H1 (cell line): ENCODE results near the gene NEDD4L. TPM values are rescaled to one million over a fixed set of nuclear protein-coding genes. Genes with fewer than 3 reads are reported as not detected.

Experiments
- CTCF ChIA-PET: fragments of 300-600 bp; sonication (Branson Sonifier 250); formaldehyde crosslinking; loops from one replicate; lab custom pipeline; 2021; ENCODE audit not compliant: partially characterized antibody; lab: Charles Lee
- POLR2A ChIA-PET: fragments of 300-600 bp; sonication (Branson Sonifier 250); formaldehyde crosslinking; loops from one replicate; lab custom pipeline; 2021; ENCODE audit warnings: inconsistent platforms; ENCODE audit not compliant: partially characterized antibody; lab: Charles Lee
- DNase-seq, 2 experiments: peaks; one replicate each; pipeline versions ENCODE4 v3.0.0 to v3.0.0-alpha.2; 2010 to 2022; ENCODE audit warnings: low spot score in 2 of 2, low read depth in 1 of 2, mixed read lengths in 1 of 2
- FAIRE-seq: peaks from 2 replicates; lab custom pipeline; 2011; peaks lifted over from hg19 to GRCh38; lab: Jason Lieb, UNC
- H2AFZ ChIP-seq: 2 replicates; pipeline ENCODE4 v1.8.1; 2012; ENCODE audit warnings: low read length, inconsistent platforms
- H2AK5ac ChIP-seq: 2 replicates; pipeline ENCODE4 v1.6.1; 2013; ENCODE audit warnings: low read depth, low read length
- H2BK120ac ChIP-seq: replicated peaks from 2 replicates; pipeline ENCODE3; 2013; ENCODE audit warnings: low read depth, low read length, inconsistent platforms
- H2BK12ac ChIP-seq: 2 replicates; pipeline ENCODE4 v1.6.1; 2013; ENCODE audit warnings: low read depth, low read length
- H2BK15ac ChIP-seq: 2 replicates; pipeline ENCODE4 v1.6.1; 2013; ENCODE audit warnings: low read length
- H2BK20ac ChIP-seq: 2 replicates; pipeline ENCODE4 v1.6.1; 2013; ENCODE audit warnings: low read length
- H2BK5ac ChIP-seq: 2 replicates; pipeline ENCODE4 v1.6.1; 2013; ENCODE audit warnings: low read depth, low read length
- H3K14ac ChIP-seq: 2 replicates; pipeline ENCODE4 v1.6.1; 2013; ENCODE audit warnings: inconsistent platforms; ENCODE audit not compliant: insufficient read length
- H3K18ac ChIP-seq: 2 replicates; pipeline ENCODE4 v1.6.1; 2013; ENCODE audit warnings: low read length; ENCODE audit errors: extremely low read depth
- H3K23ac ChIP-seq: 2 replicates; pipeline ENCODE4 v1.6.1; 2013; ENCODE audit warnings: inconsistent platforms; ENCODE audit not compliant: insufficient read length
- H3K23me2 ChIP-seq: 2 replicates; pipeline ENCODE4 v1.6.1; 2013; ENCODE audit warnings: low read depth, low read length
- H3K27ac ChIP-seq: 2 replicates; pipeline ENCODE4 v1.6.1; 2011; ENCODE audit warnings: low read depth, low read length, inconsistent platforms
- H3K27me3 ChIP-seq, 4 experiments: replicated peaks in 1 of 4; 1 replicate in 1 of 4; 2 replicates in 3 of 4; pipeline versions ENCODE4 v1.6.1 to v1.8.1; 2011 to 2013; ENCODE audit warnings: low read length in 3 of 4, mild to moderate bottlenecking in 3 of 4, inconsistent platforms in 2 of 4, mixed read lengths in 2 of 4, moderate library complexity in 1 of 4; ENCODE audit not compliant: control insufficient read depth in 3 of 4, insufficient read depth in 3 of 4; ENCODE audit errors: extremely low read depth in 1 of 4
- H3K36me3 ChIP-seq, 4 experiments: 2 replicates each; pipeline versions ENCODE4 v1.6.1 to v1.8.1; 2011 to 2013; ENCODE audit warnings: mild to moderate bottlenecking in 4 of 4, low read length in 3 of 4, moderate library complexity in 2 of 4, control low read depth in 1 of 4, inconsistent platforms in 1 of 4; ENCODE audit not compliant: insufficient read depth in 4 of 4, control insufficient read depth in 2 of 4
- H3K4ac ChIP-seq: replicated peaks from 2 replicates; pipeline ENCODE3; 2013; ENCODE audit warnings: low read length, low read depth, mixed read lengths, inconsistent platforms; ENCODE audit not compliant: insufficient read length
- H3K4me1 ChIP-seq, 4 experiments: replicated peaks in 1 of 4; 1 replicate in 1 of 4; 2 replicates in 3 of 4; pipeline versions ENCODE4 v1.6.1 to v1.8.1; 2011 to 2013; ENCODE audit warnings: low read length in 3 of 4, inconsistent platforms in 2 of 4, mixed read lengths in 1 of 4; ENCODE audit not compliant: insufficient read depth in 4 of 4, control insufficient read depth in 3 of 4
- H3K4me2 ChIP-seq, 2 experiments: 2 replicates each; pipeline versions ENCODE4 v1.6.1 to v1.8.1; 2011 to 2013; ENCODE audit warnings: low read depth in 2 of 2, low read length in 2 of 2, control low read depth in 1 of 2, inconsistent platforms in 1 of 2, mild to moderate bottlenecking in 1 of 2; ENCODE audit not compliant: insufficient read depth in 1 of 2
- H3K4me3 ChIP-seq, 4 experiments: fragments of 200-600, 300-600 bp in 1 of 4; sonication (generic), shearing (Covaris generic), sonication (Bioruptor Twin) in 1 of 4; 2 replicates each; pipeline versions ENCODE4 v1.5.1 to v1.8.1; 2011 to 2016; ENCODE audit warnings: low read length in 4 of 4, low read depth in 3 of 4, control low read depth in 2 of 4, inconsistent platforms in 2 of 4, mild to moderate bottlenecking in 2 of 4, mixed read lengths in 1 of 4, moderate library complexity in 1 of 4; ENCODE audit not compliant: insufficient read depth in 2 of 4; ENCODE audit errors: extremely low read depth in 1 of 4
- H3K56ac ChIP-seq: replicated peaks from 2 replicates; pipeline ENCODE3; 2013; ENCODE audit warnings: low read depth, mild to moderate bottlenecking, mixed read lengths, low read length, inconsistent platforms; ENCODE audit not compliant: insufficient read length
- H3K79me1 ChIP-seq: 2 replicates; pipeline ENCODE4 v1.6.1; 2013; ENCODE audit warnings: low read depth, low read length, control low read depth
- H3K79me2 ChIP-seq, 2 experiments: 2 replicates each; pipeline versions ENCODE4 v1.6.1 to v1.8.1; 2012 to 2013; ENCODE audit warnings: low read length in 2 of 2, mild to moderate bottlenecking in 2 of 2, inconsistent platforms in 1 of 2; ENCODE audit not compliant: insufficient read depth in 2 of 2, control insufficient read depth in 1 of 2
- H3K9ac ChIP-seq, 4 experiments: replicated peaks in 1 of 4; 1 replicate in 1 of 4; 2 replicates in 3 of 4; pipeline versions ENCODE4 v1.6.1 to v1.8.1; 2011 to 2013; ENCODE audit warnings: low read depth in 3 of 4, low read length in 3 of 4, control low read depth in 2 of 4, mild to moderate bottlenecking in 2 of 4, moderate library complexity in 2 of 4, inconsistent platforms in 1 of 4; ENCODE audit errors: extremely low read depth in 1 of 4
- H3K9me3 ChIP-seq, 2 experiments: 2 replicates each; pipeline versions ENCODE4 v1.6.1 to v1.8.1; 2012 to 2013; ENCODE audit warnings: mild to moderate bottlenecking in 2 of 2, moderate library complexity in 2 of 2, control low read depth in 1 of 2, inconsistent platforms in 1 of 2, low read depth in 1 of 2, low read length in 1 of 2, mixed read lengths in 1 of 2; ENCODE audit not compliant: insufficient read depth in 2 of 2
- H4K20me1 ChIP-seq, 2 experiments: replicated peaks in 1 of 2; 2 replicates each; pipeline versions ENCODE3 to v1.8.1; 2011 to 2013; ENCODE audit warnings: inconsistent platforms in 2 of 2, low read length in 2 of 2, mild to moderate bottlenecking in 1 of 2; ENCODE audit not compliant: insufficient read depth in 2 of 2, control insufficient read depth in 1 of 2
- H4K5ac ChIP-seq: 2 replicates; pipeline ENCODE4 v1.6.1; 2013; ENCODE audit warnings: low read length, low read depth, mixed read lengths, inconsistent platforms; ENCODE audit not compliant: insufficient read length
- H4K8ac ChIP-seq: 2 replicates; pipeline ENCODE4 v1.8.0; 2013; ENCODE audit warnings: mild to moderate bottlenecking, moderate library complexity, low read length, inconsistent platforms; ENCODE audit not compliant: insufficient read depth; ENCODE audit errors: extremely low read depth
- H4K91ac ChIP-seq: replicated peaks from 2 replicates; pipeline ENCODE3; 2013; ENCODE audit warnings: low read length, mixed read lengths, inconsistent platforms; ENCODE audit not compliant: insufficient read length
- CHD2 ChIP-seq: IDR thresholded peaks from 2 replicates; pipeline ENCODE4 v1.6.1; 2012; ENCODE audit warnings: low read length, improper control_type of control experiment
- JUN ChIP-seq: IDR thresholded peaks from 2 replicates; pipeline ENCODE4 v1.6.1; 2011; ENCODE audit warnings: low read depth, mild to moderate bottlenecking, improper control_type of control experiment, low read length
- KDM1A ChIP-seq: fragments of 200-600, 300-600 bp; sonication (generic); IDR thresholded peaks from 2 replicates; pipeline ENCODE4 v1.7.1; 2016; ENCODE audit warnings: mild to moderate bottlenecking, low read length, borderline replicate concordance
- SIX5 ChIP-seq: IDR thresholded peaks from 2 replicates; pipeline ENCODE4 v1.6.1; 2011; ENCODE audit warnings: mild to moderate bottlenecking, low read depth, low read length
- WGBS, 2 experiments: shearing (Covaris generic) in 1 of 2; methylation state at CpG; one replicate each; pipeline versions ENCODE4 v1.1.6 to v1.1.7; 2013 to 2015; ENCODE audit warnings: low lambda C conversion rate in 2 of 2, mixed read lengths in 2 of 2, inconsistent platforms in 1 of 2, low coverage in 1 of 2, missing lambda C conversion rate in 1 of 2; ENCODE audit not compliant: insufficient replicate concordance in 2 of 2, insufficient coverage in 1 of 2, insufficient read length in 1 of 2; ENCODE audit errors: extremely low coverage in 1 of 2, missing lambda C conversion rate in 1 of 2; 5-methylcytosine and 5-hydroxymethylcytosine counted together
- polyA plus RNA-seq, 7 experiments: library from polyadenylated mRNA; depleted of rRNA in 3 of 7; stranded (reverse) in 5 of 7; unstranded in 2 of 7; fragments of >200 nt in 5 of 7; fragments of 200-250 nt in 2 of 7; gene quantifications; 1 replicate in 5 of 7; 2 replicates in 1 of 7; 4 replicates in 1 of 7; pipeline versions ENCODE4 v1.2.1 to v1.2.3, GENCODE V29; 2011 to 2013; ENCODE audit warnings: missing spikeins in 2 of 7, mixed read lengths in 2 of 7
- total RNA-seq: library from RNA; stranded (reverse); fragmentation: NEBNext Ultra II Directional; extraction: Animal tissue kit (Norgen Biotek cat#: 25700); gene quantifications from 2 replicates; pipeline ENCODE4 v1.2.1, GENCODE V29; 2021

NEDD4L gene
- total and polyA plus RNA-seq, 2 of the 8 experiments (the other 6 are each of a cell fraction or from before 2014, with no cell fraction given) = 37.3 to 69.8 TPM

- Histone ChIP-seq H2BK12ac (no peak overlapping the region), H3K27ac (no peak overlapping the region), H4K8ac (no peak overlapping the region), H3K9ac (no peak overlapping the region), H3K27me3 (no peaks in the 10 kb centered on the region), H3K23me2 (no peaks in the 10 kb centered on the region), H4K91ac (no peak overlapping the region), H3K18ac (no peak overlapping the region), H3K36me3 (no peaks in the 10 kb centered on the region), H4K5ac (no peak overlapping the region), H3K4ac (no peak overlapping the region), H2BK15ac (no peak overlapping the region), H3K4me2 (no peak overlapping the region), H3K4me3 (no peak overlapping the region), H2BK5ac (no peak overlapping the region), H3K79me1 (no peaks in the 10 kb centered on the region; the same call in 1 of the 2 replicates), H2BK20ac (no peak overlapping the region), H3K56ac (no peak overlapping the region), H3K4me1 (no peaks in the 10 kb centered on the region), H3K23ac (no peak overlapping the region), H2AK5ac (no peak overlapping the region), H3K79me2 (0 out of 4 replicates have a peak, but pooled peaks cover 0 to 17% of the 10 kb centered on the region in 2 experiments), H3K9me3 (no peaks in the 10 kb centered on the region), H4K20me1 (peaks cover 0 to 2% of the 10 kb centered on the region in 2 experiments), H3K14ac (no peak overlapping the region), H2AFZ (no peak overlapping the region), H2BK120ac (no peak overlapping the region)
- FAIRE-seq (no peak), DNase-seq (no peak)
- WGBS, 2 experiments = 98% methylated on average over 4 of the region's 4 CpGs; no CpG with 5 or more reads in 1 of the 2 experiments
- ChIA-PET POLR2A (interaction anchor here (1.5 kb wide), 1 partner anchor 36 kb away, joined by 3 read pairs; no protein-coding TSS in a partner anchor), CTCF (interaction anchor here (0.8 to 1.4 kb wide), 2 partner anchors 23 to 102 kb away, joined by 3 to 6 read pairs; no protein-coding TSS in a partner anchor)
- TF ChIP-seq JUN (no peak), SIX5 (no peak), CHD2 (no peak), KDM1A (no peak)
Observed at GRCh38 chr18:58299135-58299473, 255.1 kb downstream of the NEDD4L start.
